Bronchial epithelial cell (primary cell): ENCODE data around the gene RPAIN. TPM values are rescaled to one million over a fixed set of nuclear protein-coding genes. Genes with fewer than 3 reads are reported as not detected.
"Not testable (repeated sequence)": the region's sequence is repeated elsewhere in the genome, so short reads cannot be mapped to it uniquely, and the experiment has no call there.

Experiments
- DNase-seq: peaks from one replicate; pipeline ENCODE4 v3.0.0-alpha.2; 2010; ENCODE audit warnings: low read depth
- FAIRE-seq: peaks from 2 replicates; lab custom pipeline; 2011; peaks lifted over from hg19 to GRCh38; lab: Jason Lieb, UNC
- H3K27me3 ChIP-seq: 2 replicates; pipeline ENCODE4 v1.5.1; 2011; ENCODE audit warnings: low read length; ENCODE audit not compliant: control insufficient read depth, insufficient read depth
- H3K36me3 ChIP-seq: 2 replicates; pipeline ENCODE4 v1.5.1; 2011; ENCODE audit warnings: low read length; ENCODE audit not compliant: control insufficient read depth, insufficient read depth
- H3K4me3 ChIP-seq: 2 replicates; pipeline ENCODE4 v1.5.1; 2011; ENCODE audit warnings: mild to moderate bottlenecking, low read depth, low read length, control low read depth
- total RNA-seq: library from RNA; depleted of rRNA; stranded (reverse); fragments of >200 nt; gene quantifications from 2 replicates; pipeline ENCODE4 v1.2.1, GENCODE V29; 2014
- TF ChIP-seq, protein P1 (sequence below): IDR thresholded peaks from 2 replicates; pipeline ENCODE4 v1.5.1; 2011; ENCODE audit warnings: mild to moderate bottlenecking, moderate library complexity, low read length, control low read depth, inconsistent platforms; ENCODE audit not compliant: insufficient read depth, severe bottlenecking

The RPAIN gene
- total RNA-seq, 1 donor from 2014 or later: 50.5 TPM

DNA sequence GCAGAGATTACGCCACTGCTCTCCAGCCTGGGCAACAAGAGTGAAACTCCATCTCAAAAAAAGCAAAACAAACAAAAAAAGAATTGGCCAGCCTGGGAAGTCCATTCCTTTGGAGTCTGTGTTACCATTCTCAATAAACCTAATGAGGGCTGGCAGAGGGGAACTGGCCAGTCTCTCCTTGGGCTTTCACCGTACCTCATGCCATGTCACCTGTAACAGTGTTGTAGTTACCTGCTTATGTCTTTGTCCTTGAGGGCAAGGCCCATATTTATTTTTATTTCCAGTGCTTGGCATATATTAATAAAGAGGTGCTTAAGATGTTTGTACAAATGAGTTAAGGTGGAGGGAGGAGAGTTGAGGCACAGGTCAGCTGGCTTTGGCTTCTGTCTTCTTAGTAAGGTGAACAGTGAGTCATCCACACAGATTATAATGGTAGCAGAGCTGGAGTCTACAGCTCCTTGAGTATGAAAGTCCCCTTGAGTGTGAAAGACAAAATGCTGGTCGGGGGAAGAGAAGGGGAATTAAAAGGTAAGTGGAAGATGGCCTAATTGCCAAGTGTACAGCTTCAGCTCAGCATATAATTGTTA, 10.5 kb downstream of the RPAIN start:
- DNase-seq: peak; percentile 43
- FAIRE-seq: no peak
- Histone ChIP-seq H3K36me3 (peaks cover 32% of the 10 kb centered on the region), H3K27me3 (no peaks in the 10 kb centered on the region), H3K4me3 (no peak overlapping the region)
- TF ChIP-seq, protein P1, sequence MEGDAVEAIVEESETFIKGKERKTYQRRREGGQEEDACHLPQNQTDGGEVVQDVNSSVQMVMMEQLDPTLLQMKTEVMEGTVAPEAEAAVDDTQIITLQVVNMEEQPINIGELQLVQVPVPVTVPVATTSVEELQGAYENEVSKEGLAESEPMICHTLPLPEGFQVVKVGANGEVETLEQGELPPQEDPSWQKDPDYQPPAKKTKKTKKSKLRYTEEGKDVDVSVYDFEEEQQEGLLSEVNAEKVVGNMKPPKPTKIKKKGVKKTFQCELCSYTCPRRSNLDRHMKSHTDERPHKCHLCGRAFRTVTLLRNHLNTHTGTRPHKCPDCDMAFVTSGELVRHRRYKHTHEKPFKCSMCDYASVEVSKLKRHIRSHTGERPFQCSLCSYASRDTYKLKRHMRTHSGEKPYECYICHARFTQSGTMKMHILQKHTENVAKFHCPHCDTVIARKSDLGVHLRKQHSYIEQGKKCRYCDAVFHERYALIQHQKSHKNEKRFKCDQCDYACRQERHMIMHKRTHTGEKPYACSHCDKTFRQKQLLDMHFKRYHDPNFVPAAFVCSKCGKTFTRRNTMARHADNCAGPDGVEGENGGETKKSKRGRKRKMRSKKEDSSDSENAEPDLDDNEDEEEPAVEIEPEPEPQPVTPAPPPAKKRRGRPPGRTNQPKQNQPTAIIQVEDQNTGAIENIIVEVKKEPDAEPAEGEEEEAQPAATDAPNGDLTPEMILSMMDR: no peak

GRCh38 chr17:5431234-5431633, 11.3 kb downstream of the RPAIN start:
- H3K27me3 ChIP-seq, DNase-seq, H3K4me3 ChIP-seq, FAIRE-seq: not testable (repeated sequence)
- H3K36me3 ChIP-seq: peaks cover 29% of the 10 kb centered on the region

GRCh38 chr17:5431949-5432556, 12.1 kb downstream of the RPAIN start:
- no peak overlapping the region for H3K4me3 ChIP-seq
- TF ChIP-seq, protein P1: no peak
- H3K36me3 ChIP-seq: peaks cover 29% of the 10 kb centered on the region
- FAIRE-seq (peak; percentile 66), DNase-seq (peak; percentile 92)
- H3K27me3 ChIP-seq: no peaks in the 10 kb centered on the region

GRCh38 chr17:5434984-5435383, 15.0 kb downstream of the RPAIN start:
- FAIRE-seq: no peak
- Histone ChIP-seq H3K4me3 (no peak overlapping the region), H3K36me3 (peaks cover 23% of the 10 kb centered on the region), H3K27me3 (no peaks in the 10 kb centered on the region)
- DNase-seq: no peak
- TF ChIP-seq, protein P1: no peak

DNA sequence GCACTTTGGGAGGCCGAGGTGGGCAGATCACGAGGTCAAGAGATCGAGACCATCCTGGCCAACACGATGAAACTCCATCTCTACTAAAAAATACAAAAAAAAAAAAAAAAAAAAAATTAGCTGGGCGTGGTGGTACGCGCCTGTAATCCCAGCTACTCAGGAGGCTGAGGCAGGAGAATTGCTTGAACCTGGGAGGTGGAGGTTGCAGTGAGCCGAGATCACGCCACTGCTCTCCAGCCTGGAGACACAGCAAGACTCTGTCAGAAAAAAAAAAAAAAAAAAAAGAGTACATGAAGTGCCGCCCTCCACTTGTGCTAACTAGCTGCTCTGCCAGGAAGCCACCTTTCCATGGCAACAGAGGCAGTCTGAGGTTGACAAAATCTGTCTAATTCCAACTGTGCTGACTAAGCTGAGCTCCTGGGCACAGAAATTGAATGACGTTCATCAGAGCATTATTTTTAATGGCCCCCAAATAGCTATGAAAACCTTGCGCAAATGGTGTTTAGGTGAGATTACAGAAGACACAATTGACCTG, 15.9 kb downstream of the RPAIN start:
- H3K27me3 ChIP-seq, FAIRE-seq, H3K4me3 ChIP-seq: not testable (repeated sequence)
- peak; percentile 37 for DNase-seq
- peaks cover 23% of the 10 kb centered on the region for H3K36me3 ChIP-seq

GRCh38 chr17:5437721-5438317, 17.8 kb downstream of the RPAIN start:
- FAIRE-seq: no peak
- TF ChIP-seq, protein P1: no peak
- DNase-seq: peak; percentile 38
- peak overlapping the region; percentile 79 for H3K4me3 ChIP-seq
- H3K27me3 ChIP-seq: no peaks in the 10 kb centered on the region
- peaks cover 23% of the 10 kb centered on the region for H3K36me3 ChIP-seq
